Sigmoid colon (tissue), 4 donors: ENCODE data around the gene CHCHD6.

ENCODE experiments used
- CTCF ChIP-seq, 4 experiments: fragments of 450-650 bp in 3 of 4; fragments of 200-600 bp in 1 of 4; IDR thresholded peaks; one replicate each; pipeline ENCODE4 v1.5.1; 2016 to 2019; ENCODE audit warnings: antibody characterized with exemption in 4 of 4, mild to moderate bottlenecking in 3 of 4, moderate library complexity in 2 of 4
- EP300 ChIP-seq, 4 donors: sonication (generic); formaldehyde crosslinking; IDR thresholded peaks; one replicate each; pipeline ENCODE4 v1.6.1; 2017; ENCODE audit warnings: antibody characterized with exemption in 4 of 4

DNA sequence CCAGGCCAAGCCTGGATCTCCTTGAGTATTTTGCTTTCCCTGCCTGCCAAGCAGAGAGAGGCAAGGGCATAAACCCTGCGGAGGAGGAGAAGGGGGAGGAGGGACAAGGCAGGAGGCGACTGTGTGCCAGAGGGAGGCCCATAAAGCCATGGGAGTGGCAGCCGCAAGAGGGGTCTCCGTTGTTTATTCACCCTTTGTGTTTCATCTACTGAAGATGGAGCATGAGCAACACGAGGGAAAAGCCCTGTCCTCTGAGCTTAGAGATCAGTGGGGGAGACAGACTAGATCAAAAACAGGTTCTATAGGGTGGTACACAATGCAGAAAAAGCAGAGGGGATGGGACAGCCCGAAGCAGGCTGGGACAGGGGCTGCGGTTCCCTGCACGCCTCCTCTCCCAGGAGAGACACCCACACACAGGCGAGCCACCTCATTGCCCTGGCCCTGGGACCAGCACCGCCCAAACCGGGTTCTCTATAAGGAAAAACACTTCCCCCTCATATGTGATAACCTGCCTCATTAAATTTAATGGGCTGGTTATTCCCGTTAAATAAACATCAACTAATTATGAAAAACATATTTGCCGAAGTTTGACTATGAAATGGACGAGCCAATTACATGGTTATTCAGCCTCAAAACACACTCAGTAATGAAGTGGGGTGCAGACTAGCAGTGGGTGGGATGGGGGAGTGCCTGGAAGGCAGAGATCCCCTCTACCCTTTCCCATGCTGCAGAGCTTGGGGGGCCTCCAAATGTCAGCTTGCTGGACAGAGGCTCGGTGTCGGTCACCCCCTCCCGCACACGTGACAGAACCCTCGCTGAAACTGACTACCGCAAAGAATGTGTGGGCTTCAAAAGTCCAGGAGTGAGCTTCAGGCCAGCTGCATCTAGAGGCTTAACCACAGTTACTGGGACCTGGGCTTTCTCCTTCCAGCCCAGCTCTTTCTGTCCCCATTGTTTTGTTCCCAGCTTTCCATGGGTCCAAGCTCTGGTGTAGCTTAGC lies 264.7 kb downstream of the CHCHD6 start:
- TF ChIP-seq EP300 (IDR thresholded peaks at IDR 0.05), result no peak
- no peak for TF ChIP-seq CTCF (IDR thresholded peaks at IDR 0.05)
